Measurements from ENCODE around the gene CHD2.

Gene CHD2

GRCh38 chr15:92877000-92877399 lies 23.1 kb upstream of the CHD2 start:
- no peak for TF ChIP-seq CTCF (IDR thresholded peaks at IDR 0.05; ENCODE audit: control insufficient read depth, insufficient read depth, low read depth, low read length, missing control alignments)
- no peak for DNase-seq (ENCODE audit: low read depth)
- no peak overlapping the region for H3K4me3 ChIP-seq (ENCODE audit: control insufficient read depth, low read depth, low read length)

- TF ChIP-seq CTCF (IDR thresholded peaks at IDR 0.05; ENCODE audit: control insufficient read depth, insufficient read depth, low read depth, low read length, missing control alignments), result no peak
- H3K4me3 ChIP-seq (ENCODE audit: control insufficient read depth, low read depth, low read length), result no peak overlapping the region
- no peak for DNase-seq (ENCODE audit: low read depth)
These were observed 22.7 kb upstream of the CHD2 start for GRCh38 chr15:92877416-92877815.

DNA sequence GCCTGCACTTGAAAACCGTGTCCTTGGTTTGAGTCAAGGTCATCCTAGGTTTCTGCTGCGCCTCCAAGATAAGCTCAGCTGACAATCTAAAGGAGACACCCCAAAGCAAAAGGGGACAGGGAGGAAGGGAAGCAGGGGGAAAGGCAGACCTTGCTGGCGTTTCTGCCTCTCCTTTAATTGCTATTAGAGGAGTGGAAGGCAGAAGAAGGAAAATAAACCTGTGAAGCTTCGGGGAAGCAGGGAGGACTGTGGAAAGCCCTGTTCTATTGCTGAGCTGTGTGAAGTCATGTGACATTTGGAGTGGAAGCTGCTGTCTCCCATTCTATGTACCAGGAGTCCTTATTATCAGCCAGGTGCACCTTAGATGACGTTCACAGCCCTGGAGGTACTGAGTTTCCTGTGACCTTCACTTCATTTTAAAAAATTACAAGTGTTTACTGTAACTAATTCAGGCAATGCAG lies 21.5 kb upstream of the CHD2 start:
- H3K4me3 ChIP-seq (ENCODE audit: control insufficient read depth, low read depth, low read length), result no peak overlapping the region
- DNase-seq (ENCODE audit: low read depth), result no peak
- no peak for TF ChIP-seq CTCF (IDR thresholded peaks at IDR 0.05; ENCODE audit: control insufficient read depth, insufficient read depth, low read depth, low read length, missing control alignments)

- no peak for DNase-seq (ENCODE audit: low read depth)
These were observed 20.0 kb upstream of the CHD2 start for GRCh38 chr15:92879949-92880725.

GRCh38 chr15:92880796-92881195 lies 19.3 kb upstream of the CHD2 start:
- TF ChIP-seq CTCF (IDR thresholded peaks at IDR 0.05; ENCODE audit: control insufficient read depth, insufficient read depth, low read depth, low read length, missing control alignments), result no peak
- no peak overlapping the region for H3K4me3 ChIP-seq (ENCODE audit: control insufficient read depth, low read depth, low read length)

More at GRCh38 chr15:92879949-92880725, 20.0 kb upstream of the CHD2 start:
- no peak for TF ChIP-seq CTCF (IDR thresholded peaks at IDR 0.05; ENCODE audit: control insufficient read depth, insufficient read depth, low read depth, low read length, missing control alignments)
- no peak overlapping the region for H3K4me3 ChIP-seq (ENCODE audit: control insufficient read depth, low read depth, low read length)

GRCh38 chr15:92881211-92881754 lies 18.8 kb upstream of the CHD2 start:
- TF ChIP-seq CTCF (IDR thresholded peaks at IDR 0.05; ENCODE audit: control insufficient read depth, insufficient read depth, low read depth, low read length, missing control alignments), result no peak

More at GRCh38 chr15:92880796-92881195, 19.3 kb upstream of the CHD2 start:
- DNase-seq (ENCODE audit: low read depth), result no peak

More at GRCh38 chr15:92881211-92881754, 18.8 kb upstream of the CHD2 start:
- no peak overlapping the region for H3K4me3 ChIP-seq (ENCODE audit: control insufficient read depth, low read depth, low read length)
- DNase-seq (ENCODE audit: low read depth), result no peak
